Calu3 (cell line): ENCODE data around the gene UBAP2L. TPM values are rescaled to one million over a fixed set of nuclear protein-coding genes. Genes with fewer than 3 reads are reported as not detected.

Experiments used
- BruUV-seq: library from RNA; stranded (reverse); fragments of 400-500 nt; replicated peaks from 2 replicates; lab custom pipeline; 2021; lab: Mats Ljungman, UMichigan
- CTCF ChIA-PET: fragments of 300-600 bp; sonication (Branson Sonifier 250); formaldehyde crosslinking; loops from one replicate; lab custom pipeline; 2022; ENCODE audit warnings: antibody characterized with exemption; lab: Charles Lee
- DNase-seq: peaks from one replicate; pipeline ENCODE4 v3.0.0; 2022
- H3K27ac Mint-ChIP-seq: one replicate; pipeline ENCODE4 v1.8.0; 2022; ENCODE audit warnings: mixed read lengths; ENCODE audit not compliant: unreplicated experiment
- H3K27me3 Mint-ChIP-seq: one replicate; pipeline ENCODE4 v1.8.0; 2022; ENCODE audit warnings: mixed read lengths; ENCODE audit not compliant: unreplicated experiment
- H3K36me3 Mint-ChIP-seq: one replicate; pipeline ENCODE4 v1.8.0; 2022; ENCODE audit warnings: mild to moderate bottlenecking, moderate library complexity, mixed read lengths; ENCODE audit not compliant: insufficient read depth, unreplicated experiment
- H3K4me1 Mint-ChIP-seq: one replicate; pipeline ENCODE4 v1.8.0; 2022; ENCODE audit warnings: mild to moderate bottlenecking, low read depth, mixed read lengths; ENCODE audit not compliant: unreplicated experiment
- H3K4me3 Mint-ChIP-seq: one replicate; pipeline ENCODE4 v1.8.0; 2022; ENCODE audit warnings: mild to moderate bottlenecking, low read depth, moderate library complexity, mixed read lengths; ENCODE audit not compliant: unreplicated experiment
- H3K9me3 Mint-ChIP-seq: one replicate; pipeline ENCODE4 v1.8.0; 2022; ENCODE audit warnings: low read depth, mixed read lengths; ENCODE audit not compliant: unreplicated experiment
- CTCF ChIP-seq: fragments of 200-600 bp; IDR thresholded peaks from one replicate; pipeline ENCODE4 v1.8.0; 2022; ENCODE audit warnings: antibody characterized with exemption; ENCODE audit not compliant: unreplicated experiment
- intact Hi-C: fragments of 100-400 bp; cut with micrococcal nuclease; formaldehyde crosslinking; loops from one replicate; pipeline ENCODE4 v1.10.0; 2022; ENCODE audit not compliant: unreplicated experiment
- total RNA-seq: library from RNA; stranded (reverse); gene quantifications from 2 replicates; pipeline ENCODE4 v1.2.3, GENCODE V29; 2022

The UBAP2L gene
- total RNA-seq, 1 experiment from 2014 or later, result 250 TPM

GRCh38 chr1:154206196-154206595 is 14.6 kb upstream of the UBAP2L start, which contains the start of gene CFAP141:
Gene CFAP141, minus strand, starts transcription at chr1:154206333. Its CDS starts 26 bp downstream, at chr1:154206307.
- Mint-ChIP-seq H3K27me3 (no peaks in the 10 kb centered on the region), H3K9me3 (no peaks in the 10 kb centered on the region), H3K36me3 (peaks cover 61% of the 10 kb centered on the region), H3K4me3 (no peak within 1 kb of the TSS), H3K27ac (peak within 1 kb of the TSS; percentile 47), H3K4me1 (peaks cover 11% of the 10 kb centered on the region)
- TF ChIP-seq CTCF, result no peak
- intact Hi-C loops, result no loop called here
- BruUV-seq, result no TSS peak
- peak; percentile 25 for DNase-seq
- CTCF ChIA-PET, result no interaction called here

GRCh38 chr1:154207262-154207661 is 13.5 kb upstream of the UBAP2L start:
- BruUV-seq, result no TSS peak
- Mint-ChIP-seq H3K27me3 (no peaks in the 10 kb centered on the region), H3K4me1 (peaks cover 11% of the 10 kb centered on the region), H3K27ac (peak overlapping the region; percentile 47), H3K4me3 (no peak overlapping the region), H3K36me3 (peaks cover 72% of the 10 kb centered on the region), H3K9me3 (no peaks in the 10 kb centered on the region)
- no peak for DNase-seq
- TF ChIP-seq CTCF, result no peak
- CTCF ChIA-PET, result interaction anchor here (0.5 kb wide), 1 partner anchor 70 kb away, joined by 3 read pairs; no protein-coding TSS in a partner anchor
- intact Hi-C loops, result no loop called here

GRCh38 chr1:154208677-154209388 is 11.9 kb upstream of the UBAP2L start:
- no peak overlapping the region for H3K4me3 Mint-ChIP-seq
- H3K36me3 Mint-ChIP-seq, result peaks cover 86% of the 10 kb centered on the region
- CTCF ChIA-PET, result no interaction called here
- TF ChIP-seq CTCF, result no peak
- H3K27me3 Mint-ChIP-seq, result no peaks in the 10 kb centered on the region
- peaks cover 11% of the 10 kb centered on the region for H3K4me1 Mint-ChIP-seq
- BruUV-seq, result no TSS peak
- no peaks in the 10 kb centered on the region for H3K9me3 Mint-ChIP-seq
- no peak overlapping the region for H3K27ac Mint-ChIP-seq
- intact Hi-C loops, result no loop called here
- no peak for DNase-seq

GRCh38 chr1:154212083-154212482 is 8.7 kb upstream of the UBAP2L start:
- no peaks in the 10 kb centered on the region for H3K9me3 Mint-ChIP-seq
- no peaks in the 10 kb centered on the region for H3K4me1 Mint-ChIP-seq
- no peak for DNase-seq
- no peaks in the 10 kb centered on the region for H3K27me3 Mint-ChIP-seq
- no TSS peak for BruUV-seq
- no peak overlapping the region for H3K4me3 Mint-ChIP-seq
- intact Hi-C loops, result no loop called here
- CTCF ChIA-PET, result interaction anchor here (0.5 kb wide), 1 partner anchor 202 kb away, joined by 4 read pairs; no protein-coding TSS in a partner anchor
- H3K36me3 Mint-ChIP-seq, result peaks cover 91% of the 10 kb centered on the region
- TF ChIP-seq CTCF, result no peak
- no peak overlapping the region for H3K27ac Mint-ChIP-seq
